Measurements from ENCODE around the gene CNN2. TPM values are rescaled to one million over a fixed set of nuclear protein-coding genes. Genes with fewer than 3 reads are reported as not detected.

The CNN2 gene
- total and polyA plus RNA-seq, 2 of the 13 experiments (the other 11 are each of a cell fraction or from before 2014, with no cell fraction given), result 63.6 to 70.0 TPM

DNA sequence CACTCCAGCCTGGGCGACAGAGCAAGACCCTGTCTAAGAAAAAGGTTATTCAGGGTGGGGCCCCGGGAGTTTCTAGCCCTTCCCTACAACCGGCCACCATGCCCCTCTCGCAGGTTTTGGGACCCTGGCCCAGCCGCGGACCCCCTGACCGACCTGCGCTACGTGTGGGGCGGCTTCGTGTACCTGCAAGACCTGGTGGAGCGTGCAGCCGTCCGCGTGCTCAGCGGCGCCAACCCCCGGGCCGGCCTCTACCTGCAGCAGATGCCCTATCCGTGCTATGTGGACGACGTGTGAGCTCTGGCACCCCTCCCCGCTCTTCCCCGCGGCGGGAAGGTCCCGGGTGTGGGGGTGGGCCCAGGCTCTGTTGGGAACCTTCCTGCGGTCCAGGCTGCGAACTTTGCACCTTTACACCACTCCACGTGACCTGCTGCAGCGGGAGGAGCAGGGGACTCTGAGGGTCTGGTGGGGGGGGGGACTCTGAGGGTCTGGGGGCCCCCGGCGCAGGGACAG lies 19.8 kb downstream of the CNN2 start (continued):
- TF ChIP-seq TCF12 (IDR thresholded peaks at IDR 0.05), result no peak
- no peak for TF ChIP-seq TCF12 (CRISPR knock-in tag; IDR thresholded peaks at IDR 0.05)
- peak; percentile 40; the same call in 1 of the 2 replicates for TF ChIP-seq ZSCAN31 (CRISPR knock-in tag; IDR thresholded peaks at IDR 0.05; ENCODE audit: low read depth)
- TF ChIP-seq ZNF773 (CRISPR knock-in tag; IDR thresholded peaks at IDR 0.05; ENCODE audit: borderline replicate concordance), result no peak
- TF ChIP-seq ZNF891 (CRISPR knock-in tag; IDR thresholded peaks at IDR 0.05), result peak; percentile 45; the same call in 1 of the 2 replicates
- TF ChIP-seq KLF6 (CRISPR knock-in tag; IDR thresholded peaks at IDR 0.05), result 0 out of 2 replicates have a peak, but pooled peaks have one; percentile 43
- TF ChIP-seq, protein P1, sequence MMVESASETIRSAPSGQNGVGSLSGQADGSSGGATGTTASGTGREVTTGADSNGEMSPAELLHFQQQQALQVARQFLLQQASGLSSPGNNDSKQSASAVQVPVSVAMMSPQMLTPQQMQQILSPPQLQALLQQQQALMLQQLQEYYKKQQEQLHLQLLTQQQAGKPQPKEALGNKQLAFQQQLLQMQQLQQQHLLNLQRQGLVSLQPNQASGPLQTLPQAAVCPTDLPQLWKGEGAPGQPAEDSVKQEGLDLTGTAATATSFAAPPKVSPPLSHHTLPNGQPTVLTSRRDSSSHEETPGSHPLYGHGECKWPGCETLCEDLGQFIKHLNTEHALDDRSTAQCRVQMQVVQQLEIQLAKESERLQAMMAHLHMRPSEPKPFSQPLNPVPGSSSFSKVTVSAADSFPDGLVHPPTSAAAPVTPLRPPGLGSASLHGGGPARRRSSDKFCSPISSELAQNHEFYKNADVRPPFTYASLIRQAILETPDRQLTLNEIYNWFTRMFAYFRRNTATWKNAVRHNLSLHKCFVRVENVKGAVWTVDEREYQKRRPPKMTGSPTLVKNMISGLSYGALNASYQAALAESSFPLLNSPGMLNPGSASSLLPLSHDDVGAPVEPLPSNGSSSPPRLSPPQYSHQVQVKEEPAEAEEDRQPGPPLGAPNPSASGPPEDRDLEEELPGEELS (CRISPR knock-in tag; IDR thresholded peaks at IDR 0.05), result 0 out of 2 replicates have a peak, but pooled peaks have one; percentile 26
- TF ChIP-seq HOXA3 (CRISPR knock-in tag; IDR thresholded peaks at IDR 0.05), result peak; percentile 49
- TF ChIP-seq, protein P2, sequence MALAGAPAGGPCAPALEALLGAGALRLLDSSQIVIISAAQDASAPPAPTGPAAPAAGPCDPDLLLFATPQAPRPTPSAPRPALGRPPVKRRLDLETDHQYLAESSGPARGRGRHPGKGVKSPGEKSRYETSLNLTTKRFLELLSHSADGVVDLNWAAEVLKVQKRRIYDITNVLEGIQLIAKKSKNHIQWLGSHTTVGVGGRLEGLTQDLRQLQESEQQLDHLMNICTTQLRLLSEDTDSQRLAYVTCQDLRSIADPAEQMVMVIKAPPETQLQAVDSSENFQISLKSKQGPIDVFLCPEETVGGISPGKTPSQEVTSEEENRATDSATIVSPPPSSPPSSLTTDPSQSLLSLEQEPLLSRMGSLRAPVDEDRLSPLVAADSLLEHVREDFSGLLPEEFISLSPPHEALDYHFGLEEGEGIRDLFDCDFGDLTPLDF (CRISPR knock-in tag; IDR thresholded peaks at IDR 0.05), result 0 out of 2 replicates have a peak, but pooled peaks have one; percentile 23
- no peak for TF ChIP-seq ZNF883 (CRISPR knock-in tag; IDR thresholded peaks at IDR 0.05; ENCODE audit: not compliant biosample characterization)
- TF ChIP-seq SP2 (CRISPR knock-in tag; IDR thresholded peaks at IDR 0.05), result 0 out of 2 replicates have a peak, but pooled peaks have one; percentile 37
- TF ChIP-seq, protein P3, sequence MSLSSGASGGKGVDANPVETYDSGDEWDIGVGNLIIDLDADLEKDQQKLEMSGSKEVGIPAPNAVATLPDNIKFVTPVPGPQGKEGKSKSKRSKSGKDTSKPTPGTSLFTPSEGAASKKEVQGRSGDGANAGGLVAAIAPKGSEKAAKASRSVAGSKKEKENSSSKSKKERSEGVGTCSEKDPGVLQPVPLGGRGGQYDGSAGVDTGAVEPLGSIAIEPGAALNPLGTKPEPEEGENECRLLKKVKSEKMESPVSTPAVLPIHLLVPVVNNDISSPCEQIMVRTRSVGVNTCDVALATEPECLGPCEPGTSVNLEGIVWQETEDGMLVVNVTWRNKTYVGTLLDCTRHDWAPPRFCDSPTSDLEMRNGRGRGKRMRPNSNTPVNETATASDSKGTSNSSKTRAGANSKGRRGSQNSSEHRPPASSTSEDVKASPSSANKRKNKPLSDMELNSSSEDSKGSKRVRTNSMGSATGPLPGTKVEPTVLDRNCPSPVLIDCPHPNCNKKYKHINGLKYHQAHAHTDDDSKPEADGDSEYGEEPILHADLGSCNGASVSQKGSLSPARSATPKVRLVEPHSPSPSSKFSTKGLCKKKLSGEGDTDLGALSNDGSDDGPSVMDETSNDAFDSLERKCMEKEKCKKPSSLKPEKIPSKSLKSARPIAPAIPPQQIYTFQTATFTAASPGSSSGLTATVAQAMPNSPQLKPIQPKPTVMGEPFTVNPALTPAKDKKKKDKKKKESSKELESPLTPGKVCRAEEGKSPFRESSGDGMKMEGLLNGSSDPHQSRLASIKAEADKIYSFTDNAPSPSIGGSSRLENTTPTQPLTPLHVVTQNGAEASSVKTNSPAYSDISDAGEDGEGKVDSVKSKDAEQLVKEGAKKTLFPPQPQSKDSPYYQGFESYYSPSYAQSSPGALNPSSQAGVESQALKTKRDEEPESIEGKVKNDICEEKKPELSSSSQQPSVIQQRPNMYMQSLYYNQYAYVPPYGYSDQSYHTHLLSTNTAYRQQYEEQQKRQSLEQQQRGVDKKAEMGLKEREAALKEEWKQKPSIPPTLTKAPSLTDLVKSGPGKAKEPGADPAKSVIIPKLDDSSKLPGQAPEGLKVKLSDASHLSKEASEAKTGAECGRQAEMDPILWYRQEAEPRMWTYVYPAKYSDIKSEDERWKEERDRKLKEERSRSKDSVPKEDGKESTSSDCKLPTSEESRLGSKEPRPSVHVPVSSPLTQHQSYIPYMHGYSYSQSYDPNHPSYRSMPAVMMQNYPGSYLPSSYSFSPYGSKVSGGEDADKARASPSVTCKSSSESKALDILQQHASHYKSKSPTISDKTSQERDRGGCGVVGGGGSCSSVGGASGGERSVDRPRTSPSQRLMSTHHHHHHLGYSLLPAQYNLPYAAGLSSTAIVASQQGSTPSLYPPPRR (CRISPR knock-in tag; IDR thresholded peaks at IDR 0.05; ENCODE audit: borderline replicate concordance), result peak; percentile 28; the same call in 1 of the 2 replicates
- TF ChIP-seq ZNF232 (CRISPR knock-in tag; IDR thresholded peaks at IDR 0.05; ENCODE audit: borderline replicate concordance), result 0 out of 2 replicates have a peak, but pooled peaks have one; percentile 66
- TF ChIP-seq, protein P4, sequence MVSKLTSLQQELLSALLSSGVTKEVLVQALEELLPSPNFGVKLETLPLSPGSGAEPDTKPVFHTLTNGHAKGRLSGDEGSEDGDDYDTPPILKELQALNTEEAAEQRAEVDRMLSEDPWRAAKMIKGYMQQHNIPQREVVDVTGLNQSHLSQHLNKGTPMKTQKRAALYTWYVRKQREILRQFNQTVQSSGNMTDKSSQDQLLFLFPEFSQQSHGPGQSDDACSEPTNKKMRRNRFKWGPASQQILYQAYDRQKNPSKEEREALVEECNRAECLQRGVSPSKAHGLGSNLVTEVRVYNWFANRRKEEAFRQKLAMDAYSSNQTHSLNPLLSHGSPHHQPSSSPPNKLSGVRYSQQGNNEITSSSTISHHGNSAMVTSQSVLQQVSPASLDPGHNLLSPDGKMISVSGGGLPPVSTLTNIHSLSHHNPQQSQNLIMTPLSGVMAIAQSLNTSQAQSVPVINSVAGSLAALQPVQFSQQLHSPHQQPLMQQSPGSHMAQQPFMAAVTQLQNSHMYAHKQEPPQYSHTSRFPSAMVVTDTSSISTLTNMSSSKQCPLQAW (CRISPR knock-in tag; IDR thresholded peaks at IDR 0.05), result peak; percentile 80
- no peak for TF ChIP-seq ATF7 (IDR thresholded peaks at IDR 0.05)
- TF ChIP-seq ATF7 (CRISPR knock-in tag; IDR thresholded peaks at IDR 0.05), result no peak
- peak; percentile 98 for TF ChIP-seq ZBTB38 (CRISPR knock-in tag; IDR thresholded peaks at IDR 0.05)
- no peak for TF ChIP-seq ZNF572 (CRISPR knock-in tag; IDR thresholded peaks at IDR 0.05)

Measured in HepG2 (cell line).